Fibroblast of lung (primary cell): ENCODE measurements around the gene FBXW5.

Experiments used
- EZH2 ChIP-seq: IDR thresholded peaks from 2 replicates; pipeline ENCODE4 v1.5.1; 2012; ENCODE audit warnings: low read length, control low read depth, mild to moderate bottlenecking; ENCODE audit errors: missing control alignments
- TF ChIP-seq, protein P1 (sequence below), 2 donors: IDR thresholded peaks in 1 of 2; conservative IDR thresholded peaks in 1 of 2; 1 replicate in 1 of 2; 2 replicates in 1 of 2; pipeline ENCODE4 v1.5.1; 2011 to 2012; ENCODE audit warnings: low read length in 2 of 2, control low read depth in 1 of 2, inconsistent platforms in 1 of 2, low read depth in 1 of 2, mild to moderate bottlenecking in 1 of 2

DNA sequence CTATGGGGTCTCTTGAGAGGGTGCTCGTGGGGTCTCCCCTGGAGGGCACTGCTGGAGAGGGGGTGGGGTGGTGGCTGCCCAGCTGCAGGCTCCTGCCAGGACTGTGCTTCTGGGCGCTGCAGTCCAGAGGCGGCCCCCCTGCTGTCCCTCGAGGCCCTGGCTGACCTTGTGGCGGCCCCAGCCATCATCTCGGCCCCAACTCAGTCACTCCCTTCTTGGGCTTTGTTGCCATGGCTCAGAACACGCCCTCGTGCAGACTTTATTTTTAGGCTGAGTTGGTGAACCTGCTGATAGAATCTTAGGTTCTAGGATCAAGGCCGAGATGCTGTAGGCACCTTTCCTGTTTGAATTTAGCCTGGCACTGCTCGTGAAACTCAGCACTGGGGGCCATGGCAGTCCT, 22.8 kb downstream of the FBXW5 start:
- TF ChIP-seq, protein P1, sequence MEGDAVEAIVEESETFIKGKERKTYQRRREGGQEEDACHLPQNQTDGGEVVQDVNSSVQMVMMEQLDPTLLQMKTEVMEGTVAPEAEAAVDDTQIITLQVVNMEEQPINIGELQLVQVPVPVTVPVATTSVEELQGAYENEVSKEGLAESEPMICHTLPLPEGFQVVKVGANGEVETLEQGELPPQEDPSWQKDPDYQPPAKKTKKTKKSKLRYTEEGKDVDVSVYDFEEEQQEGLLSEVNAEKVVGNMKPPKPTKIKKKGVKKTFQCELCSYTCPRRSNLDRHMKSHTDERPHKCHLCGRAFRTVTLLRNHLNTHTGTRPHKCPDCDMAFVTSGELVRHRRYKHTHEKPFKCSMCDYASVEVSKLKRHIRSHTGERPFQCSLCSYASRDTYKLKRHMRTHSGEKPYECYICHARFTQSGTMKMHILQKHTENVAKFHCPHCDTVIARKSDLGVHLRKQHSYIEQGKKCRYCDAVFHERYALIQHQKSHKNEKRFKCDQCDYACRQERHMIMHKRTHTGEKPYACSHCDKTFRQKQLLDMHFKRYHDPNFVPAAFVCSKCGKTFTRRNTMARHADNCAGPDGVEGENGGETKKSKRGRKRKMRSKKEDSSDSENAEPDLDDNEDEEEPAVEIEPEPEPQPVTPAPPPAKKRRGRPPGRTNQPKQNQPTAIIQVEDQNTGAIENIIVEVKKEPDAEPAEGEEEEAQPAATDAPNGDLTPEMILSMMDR (conservative IDR thresholded peaks at IDR 0.05 in 1 of 2, IDR thresholded peaks at IDR 0.05 in 1 of 2; ENCODE audit: low read depth in 1 of 2, low read length in 2 of 2): no peak
- TF ChIP-seq EZH2: no peak
